ENCODE measurements around the gene ZNF827. TPM values are rescaled to one million over a fixed set of nuclear protein-coding genes. Genes with fewer than 3 reads are reported as not detected.

ZNF827 gene
- total RNA-seq, 1 experiment from 2014 or later: 5.3 TPM

GRCh38 chr4:145769450-145770037 lies 169.1 kb downstream of the ZNF827 start:
- TF ChIP-seq CTCF (IDR thresholded peaks at IDR 0.05; ENCODE audit: insufficient read depth in 1 of 2, low read depth in 1 of 2, low read length in 1 of 2, severe bottlenecking in 1 of 2, unreplicated experiment in 1 of 2): no peak
- H3K4me1 ChIP-seq: no peaks in the 10 kb centered on the region
- H3K4me3 ChIP-seq (ENCODE audit: low read depth, low read length): no peak overlapping the region
- no peaks in the 10 kb centered on the region for H3K9me3 ChIP-seq
- ChIA-PET POLR2A (no interaction called here), CTCF (no interaction called here)
- no peaks in the 10 kb centered on the region for H3K27me3 Mint-ChIP-seq (ENCODE audit: insufficient read depth, unreplicated experiment)
- no peak overlapping the region for H3K27ac Mint-ChIP-seq (ENCODE audit: unreplicated experiment)
- no peaks in the 10 kb centered on the region for H3K9me3 Mint-ChIP-seq (ENCODE audit: unreplicated experiment)
- H3K4me3 Mint-ChIP-seq (ENCODE audit: unreplicated experiment): no peak overlapping the region
- no peaks in the 10 kb centered on the region for H3K36me3 Mint-ChIP-seq (ENCODE audit: insufficient read depth, unreplicated experiment)
- intact Hi-C loops (cut with micrococcal nuclease; ENCODE audit: unreplicated experiment): no loop called here
- no peak for DNase-seq
- H3K27me3 ChIP-seq (replicated peaks; ENCODE audit: control insufficient read depth, insufficient read depth, low read length): no peaks in the 10 kb centered on the region
- no peaks in the 10 kb centered on the region for H3K4me1 Mint-ChIP-seq (ENCODE audit: low read depth, unreplicated experiment)
- no peaks in the 10 kb centered on the region for H3K36me3 ChIP-seq (ENCODE audit: control insufficient read depth, insufficient read depth, low read length)
- BruUV-seq (replicated peaks): no TSS peak

- no peak for TF ChIP-seq CTCF (IDR thresholded peaks at IDR 0.05; ENCODE audit: insufficient read depth in 1 of 2, low read depth in 1 of 2, low read length in 1 of 2, severe bottlenecking in 1 of 2, unreplicated experiment in 1 of 2)
- Mint-ChIP-seq H3K36me3 (ENCODE audit: insufficient read depth, unreplicated experiment) (no peaks in the 10 kb centered on the region), H3K4me3 (ENCODE audit: unreplicated experiment) (no peak overlapping the region), H3K4me1 (ENCODE audit: low read depth, unreplicated experiment) (no peaks in the 10 kb centered on the region), H3K9me3 (ENCODE audit: unreplicated experiment) (no peaks in the 10 kb centered on the region), H3K27ac (ENCODE audit: unreplicated experiment) (no peak overlapping the region), H3K27me3 (ENCODE audit: insufficient read depth, unreplicated experiment) (no peaks in the 10 kb centered on the region)
- H3K36me3 ChIP-seq (ENCODE audit: control insufficient read depth, insufficient read depth, low read length): no peaks in the 10 kb centered on the region
- H3K9me3 ChIP-seq: no peaks in the 10 kb centered on the region
- ChIA-PET CTCF (no interaction called here), POLR2A (no interaction called here)
- intact Hi-C loops (cut with micrococcal nuclease; ENCODE audit: unreplicated experiment): no loop called here
- no peaks in the 10 kb centered on the region for H3K4me1 ChIP-seq
- BruUV-seq (replicated peaks): no TSS peak
- DNase-seq: no peak
- H3K4me3 ChIP-seq (ENCODE audit: low read depth, low read length): no peak overlapping the region
- H3K27me3 ChIP-seq (replicated peaks; ENCODE audit: control insufficient read depth, insufficient read depth, low read length): no peaks in the 10 kb centered on the region
Observed at GRCh38 chr4:145766273-145766672, 172.3 kb downstream of the ZNF827 start.

- Histone ChIP-seq H3K27me3 (replicated peaks; ENCODE audit: control insufficient read depth, insufficient read depth, low read length) (no peaks in the 10 kb centered on the region), H3K4me3 (ENCODE audit: low read depth, low read length) (no peak overlapping the region), H3K4me1 (no peaks in the 10 kb centered on the region), H3K9me3 (no peaks in the 10 kb centered on the region), H3K36me3 (ENCODE audit: control insufficient read depth, insufficient read depth, low read length) (no peaks in the 10 kb centered on the region)
- H3K36me3 Mint-ChIP-seq (ENCODE audit: insufficient read depth, unreplicated experiment): peaks cover 6% of the 10 kb centered on the region
- no peak for TF ChIP-seq CTCF (IDR thresholded peaks at IDR 0.05; ENCODE audit: insufficient read depth in 1 of 2, low read depth in 1 of 2, low read length in 1 of 2, severe bottlenecking in 1 of 2, unreplicated experiment in 1 of 2)
- no peaks in the 10 kb centered on the region for H3K9me3 Mint-ChIP-seq (ENCODE audit: unreplicated experiment)
- H3K27ac Mint-ChIP-seq (ENCODE audit: unreplicated experiment): no peak overlapping the region
- BruUV-seq (replicated peaks): no TSS peak
- no peaks in the 10 kb centered on the region for H3K4me1 Mint-ChIP-seq (ENCODE audit: low read depth, unreplicated experiment)
- ChIA-PET POLR2A (no interaction called here), CTCF (no interaction called here)
- intact Hi-C loops (cut with micrococcal nuclease; ENCODE audit: unreplicated experiment): no loop called here
- DNase-seq: no peak
- H3K4me3 Mint-ChIP-seq (ENCODE audit: unreplicated experiment): no peak overlapping the region
- no peaks in the 10 kb centered on the region for H3K27me3 Mint-ChIP-seq (ENCODE audit: insufficient read depth, unreplicated experiment)
Observed at GRCh38 chr4:145763399-145763798, 175.2 kb downstream of the ZNF827 start.
